ENCODE results near the gene PPL.
"Not testable (repeated sequence)": the region's sequence is repeated elsewhere in the genome, so short reads cannot be mapped to it uniquely, and the experiment has no call there.

- TF ChIP-seq ZNF366 (tag by site-specific recombination; conservative IDR thresholded peaks at IDR 0.05); CTCF (tag by site-specific recombination; IDR thresholded peaks at IDR 0.05); KLF10 (tag by site-specific recombination; IDR thresholded peaks at IDR 0.05); ZBTB11 (tag by site-specific recombination; conservative IDR thresholded peaks at IDR 0.05; ENCODE audit: low read depth); ZNF518A (tag by site-specific recombination; conservative IDR thresholded peaks at IDR 0.05; ENCODE audit: low read depth); ZNF138 (tag by site-specific recombination; IDR thresholded peaks at IDR 0.05; ENCODE audit: borderline replicate concordance): not testable (repeated sequence)
Observed at GRCh38 chr16:4963527-4963926, 26.6 kb upstream of the PPL start.

All from HEK293 (cell line).